Subcutaneous abdominal adipose tissue (tissue), 5 donors: Measurements from ENCODE around the gene SNRNP48.

Experiments used
- H3K27ac ChIP-seq: one replicate; pipeline ENCODE4 v1.7.0; 2013; ENCODE audit warnings: low read depth, mild to moderate bottlenecking, inconsistent platforms, low read length, moderate library complexity
- H3K27me3 ChIP-seq, 5 donors: one replicate each; pipeline ENCODE4 v1.7.0; 2013; ENCODE audit warnings: low read length in 5 of 5, inconsistent platforms in 1 of 5; ENCODE audit not compliant: control insufficient read depth in 5 of 5, insufficient read depth in 4 of 5
- H3K36me3 ChIP-seq, 5 donors: one replicate each; pipeline ENCODE4 v1.7.0; 2013; ENCODE audit warnings: low read length in 5 of 5; ENCODE audit not compliant: control insufficient read depth in 5 of 5, insufficient read depth in 5 of 5
- H3K4me1 ChIP-seq, 5 donors: one replicate each; pipeline ENCODE4 v1.7.0; 2013; ENCODE audit warnings: low read length in 5 of 5, mild to moderate bottlenecking in 3 of 5, moderate library complexity in 1 of 5; ENCODE audit not compliant: control insufficient read depth in 5 of 5, insufficient read depth in 5 of 5
- H3K4me3 ChIP-seq, 5 donors: one replicate each; pipeline ENCODE4 v1.7.0; 2013; ENCODE audit warnings: low read length in 5 of 5, low read depth in 1 of 5
- H3K9ac ChIP-seq, 5 donors: one replicate each; pipeline ENCODE4 v1.7.0; 2013; ENCODE audit warnings: low read length in 5 of 5, mild to moderate bottlenecking in 4 of 5, moderate library complexity in 3 of 5
- H3K9me3 ChIP-seq, 5 donors: one replicate each; pipeline ENCODE4 v1.7.0; 2013; ENCODE audit warnings: low read length in 5 of 5; ENCODE audit not compliant: control insufficient read depth in 5 of 5
- donor health status: healthy.
- donor health status: healthy.
- donor health status: healthy.
- donor health status: healthy.
- donor health status: healthy.

The SNRNP48 gene

GRCh38 chr6:7621761-7622160 is 31.8 kb downstream of the SNRNP48 start:
- Histone ChIP-seq H3K27me3 (peaks cover 0 to 4% (median 0%) of the 10 kb centered on the region in 5 donors), H3K27ac (no peak overlapping the region), H3K9me3 (no peaks in the 10 kb centered on the region), H3K4me1 (peaks cover 0 to 12% (median 8%) of the 10 kb centered on the region in 5 donors), H3K4me3 (no peak overlapping the region), H3K9ac (no peak overlapping the region), H3K36me3 (no peaks in the 10 kb centered on the region)

DNA sequence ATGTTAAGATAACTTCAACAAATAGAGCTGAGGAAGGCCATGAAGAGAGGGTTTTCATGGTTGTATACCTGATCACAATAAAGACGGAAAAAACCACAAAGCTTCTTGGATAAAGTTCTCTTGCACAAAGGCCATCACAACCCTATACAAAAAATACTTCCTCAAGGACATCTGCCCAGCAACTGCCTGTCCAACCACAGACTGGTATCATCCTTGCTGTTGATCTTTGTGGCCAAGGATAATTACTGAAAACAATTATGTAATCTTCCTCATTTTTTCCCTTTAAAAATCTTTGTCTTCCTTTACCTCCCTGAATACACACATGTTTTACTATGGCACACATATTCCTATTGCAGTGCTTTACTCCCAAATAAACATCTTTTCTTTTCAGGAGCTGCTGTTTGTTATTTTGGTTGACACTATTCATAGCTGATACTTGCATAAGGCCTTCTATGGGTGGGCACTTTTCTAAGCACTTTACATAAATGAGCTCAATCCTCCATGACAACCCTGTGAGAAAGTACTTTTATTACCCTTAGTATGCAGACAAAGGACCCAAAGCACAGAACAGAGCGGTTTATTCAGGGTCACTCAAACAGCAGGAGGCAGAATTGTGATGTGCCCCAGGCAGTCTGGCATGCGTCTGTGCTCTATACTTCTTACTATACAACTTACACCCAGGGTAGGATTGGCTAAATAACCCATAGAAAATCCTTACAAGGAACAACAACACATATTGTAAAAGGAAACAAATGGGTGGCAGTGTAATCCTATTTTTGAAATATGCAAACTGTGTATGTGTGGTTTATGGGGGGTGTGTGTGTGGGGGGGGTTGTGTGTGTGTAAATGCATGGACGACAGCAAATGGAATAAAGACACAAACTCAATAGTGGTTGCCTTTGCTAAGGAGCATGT is 35.1 kb downstream of the SNRNP48 start:
- no peaks in the 10 kb centered on the region for H3K36me3 ChIP-seq
- no peak overlapping the region for H3K9ac ChIP-seq
- H3K27ac ChIP-seq = no peak overlapping the region
- peaks cover 0 to 7% (median 0%) of the 10 kb centered on the region in 5 donors for H3K27me3 ChIP-seq
- H3K9me3 ChIP-seq = no peaks in the 10 kb centered on the region
- no peak overlapping the region for H3K4me3 ChIP-seq
- H3K4me1 ChIP-seq = no peaks in the 10 kb centered on the region

DNA sequence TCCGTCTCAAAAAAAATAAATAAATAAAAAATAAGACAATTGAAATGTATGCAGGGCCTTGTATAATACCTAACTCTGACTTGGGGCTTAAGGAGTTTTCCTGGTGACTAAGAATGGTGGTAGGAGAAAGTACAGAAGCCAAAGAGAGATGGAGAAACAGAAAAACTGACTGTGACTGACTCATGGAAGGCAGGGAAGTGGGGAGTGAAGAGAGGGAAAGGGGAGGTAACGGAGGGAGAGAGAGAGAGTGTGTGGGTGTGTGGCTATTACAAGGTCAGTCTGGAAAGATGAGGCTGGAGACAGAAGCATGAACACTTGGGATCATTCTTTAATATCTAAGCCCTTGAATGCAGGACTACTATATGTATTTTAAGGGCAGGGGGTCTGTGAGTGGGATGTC is 38.5 kb downstream of the SNRNP48 start:
- H3K9me3 ChIP-seq = no peaks in the 10 kb centered on the region
- H3K4me3 ChIP-seq = no peak overlapping the region
- H3K36me3 ChIP-seq = no peaks in the 10 kb centered on the region

DNA sequence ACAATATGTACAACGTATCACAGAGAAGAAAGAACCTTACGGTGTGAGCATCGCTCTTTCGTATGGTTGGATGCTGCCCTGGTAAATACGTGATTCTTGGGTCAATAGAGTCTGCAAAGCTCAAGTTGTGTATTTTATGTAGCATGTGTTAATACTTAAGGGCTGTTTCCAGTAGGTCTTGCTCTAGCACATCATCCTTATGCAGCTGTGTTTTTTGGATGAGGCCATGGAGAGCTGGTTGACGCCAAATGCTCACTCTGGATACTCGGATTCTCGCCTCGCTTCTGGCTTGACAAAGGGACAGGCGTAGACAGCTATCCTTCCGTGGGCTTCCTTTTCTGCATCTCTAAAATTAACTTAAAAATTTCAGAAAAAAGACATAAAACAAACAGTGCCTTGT is 38.9 kb downstream of the SNRNP48 start:
- no peak overlapping the region for H3K27ac ChIP-seq
- H3K9me3 ChIP-seq = no peaks in the 10 kb centered on the region

More for the DNA sequence above, 38.5 kb downstream of the SNRNP48 start:
- Histone ChIP-seq H3K9ac (no peak overlapping the region), H3K4me1 (no peaks in the 10 kb centered on the region), H3K27ac (no peak overlapping the region), H3K27me3 (peaks cover 0 to 7% (median 0%) of the 10 kb centered on the region in 5 donors)

DNA sequence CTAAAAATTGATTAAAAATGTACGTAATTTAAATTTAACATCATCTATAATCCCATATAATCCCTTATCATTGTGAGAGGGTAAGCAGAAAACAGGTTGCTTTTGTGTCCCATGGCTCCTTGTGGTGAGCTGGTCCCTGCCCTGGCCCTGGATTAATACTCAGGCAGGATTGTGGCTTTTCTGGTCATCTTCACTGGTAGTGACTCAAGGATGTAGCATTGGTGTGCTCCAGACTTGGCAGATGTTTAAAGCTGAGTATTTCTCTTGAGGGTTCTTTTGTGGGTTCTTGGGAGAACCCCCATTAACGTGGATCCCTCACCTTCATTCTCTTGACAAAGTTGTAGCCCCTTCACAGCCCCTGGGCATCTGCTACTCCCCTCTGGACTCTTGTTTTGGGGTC is 39.3 kb downstream of the SNRNP48 start:
- Histone ChIP-seq H3K36me3 (no peaks in the 10 kb centered on the region), H3K9me3 (no peaks in the 10 kb centered on the region)

More for the DNA sequence above, 38.9 kb downstream of the SNRNP48 start:
- Histone ChIP-seq H3K4me1 (no peaks in the 10 kb centered on the region), H3K36me3 (no peaks in the 10 kb centered on the region), H3K9ac (no peak overlapping the region), H3K27me3 (peaks cover 0 to 7% (median 0%) of the 10 kb centered on the region in 5 donors), H3K4me3 (no peak overlapping the region)

DNA sequence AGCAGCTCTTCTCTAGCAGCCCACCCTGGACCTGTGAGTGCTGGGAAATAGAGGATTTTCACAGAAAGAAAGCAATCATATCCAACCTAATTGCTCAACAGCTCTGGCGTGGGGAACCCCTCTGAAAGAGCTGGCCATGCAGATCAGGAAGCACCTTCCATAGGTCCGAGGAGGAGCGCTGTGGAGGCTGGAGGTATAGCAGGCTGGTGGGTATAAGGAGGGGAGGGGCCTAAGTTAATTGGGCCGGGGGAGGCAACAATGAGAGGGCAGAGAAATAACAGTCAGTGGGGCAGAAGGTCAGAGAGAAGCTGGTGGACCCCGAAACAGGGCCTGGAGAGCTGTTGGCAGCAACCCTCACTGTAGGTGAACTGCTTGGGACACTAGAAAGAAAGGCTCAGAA is 40.8 kb downstream of the SNRNP48 start:
- no peaks in the 10 kb centered on the region for H3K36me3 ChIP-seq
- no peak overlapping the region for H3K27ac ChIP-seq
- no peaks in the 10 kb centered on the region for H3K4me1 ChIP-seq
- H3K9me3 ChIP-seq = no peaks in the 10 kb centered on the region
- no peak overlapping the region for H3K4me3 ChIP-seq
- no peak overlapping the region for H3K9ac ChIP-seq
- peaks cover 0 to 7% (median 0%) of the 10 kb centered on the region in 5 donors for H3K27me3 ChIP-seq

More for the DNA sequence above, 39.3 kb downstream of the SNRNP48 start:
- H3K27ac ChIP-seq = no peak overlapping the region
- no peaks in the 10 kb centered on the region for H3K4me1 ChIP-seq
- no peak overlapping the region for H3K4me3 ChIP-seq
- H3K27me3 ChIP-seq = peaks cover 0 to 7% (median 0%) of the 10 kb centered on the region in 5 donors
- no peak overlapping the region for H3K9ac ChIP-seq

- no peak overlapping the region for H3K9ac ChIP-seq
- H3K27ac ChIP-seq = no peak overlapping the region
- H3K4me3 ChIP-seq = no peak overlapping the region
- H3K9me3 ChIP-seq = no peaks in the 10 kb centered on the region
- no peaks in the 10 kb centered on the region for H3K4me1 ChIP-seq
- peaks cover 0 to 7% (median 0%) of the 10 kb centered on the region in 5 donors for H3K27me3 ChIP-seq
- H3K36me3 ChIP-seq = no peaks in the 10 kb centered on the region
Measured at GRCh38 chr6:7631466-7631865, 41.5 kb downstream of the SNRNP48 start.

DNA sequence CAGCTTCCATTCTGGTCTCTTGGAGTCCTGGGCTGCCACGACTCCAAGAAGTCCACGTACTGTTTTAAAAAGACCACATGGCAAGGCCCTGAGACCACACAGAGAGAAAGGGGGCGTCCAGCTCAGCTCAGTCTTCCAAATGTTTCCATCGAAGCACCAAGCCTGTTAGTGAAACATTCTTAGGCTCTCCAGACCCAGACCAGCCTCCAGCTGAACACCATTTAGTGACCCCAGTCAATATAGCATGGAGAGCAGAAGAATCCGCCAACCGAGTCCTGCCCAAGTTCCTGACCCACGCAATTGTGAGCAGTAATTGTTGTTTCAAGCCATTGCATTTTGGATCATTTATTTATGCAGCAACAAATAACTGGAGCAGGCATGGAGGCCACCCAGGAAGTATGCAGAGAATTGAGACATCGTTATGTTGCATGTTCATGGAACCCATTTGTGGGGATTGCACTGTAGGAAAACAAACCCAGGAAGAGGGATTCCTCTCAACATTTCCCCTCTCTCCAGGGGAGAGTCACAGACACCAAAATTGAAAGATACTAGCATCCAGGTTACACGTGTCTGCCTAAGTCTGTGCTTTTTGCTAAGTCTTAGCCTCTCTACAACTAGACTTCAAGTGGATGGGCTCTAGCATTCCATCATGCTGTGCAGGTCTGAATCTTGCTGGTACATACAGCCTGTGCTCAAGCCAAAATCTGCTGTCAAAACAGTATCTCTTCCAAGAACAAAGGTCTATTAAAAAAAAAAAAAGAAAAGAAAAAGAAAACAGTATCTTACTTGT is 42.7 kb downstream of the SNRNP48 start:
- Histone ChIP-seq H3K4me1 (no peaks in the 10 kb centered on the region), H3K27ac (no peak overlapping the region), H3K36me3 (no peaks in the 10 kb centered on the region), H3K27me3 (peaks cover 0 to 6% (median 0%) of the 10 kb centered on the region in 5 donors), H3K9me3 (no peaks in the 10 kb centered on the region), H3K4me3 (no peak overlapping the region), H3K9ac (no peak overlapping the region)

- no peaks in the 10 kb centered on the region for H3K36me3 ChIP-seq
- no peak overlapping the region for H3K27ac ChIP-seq
- no peak overlapping the region for H3K9ac ChIP-seq
- H3K4me1 ChIP-seq = no peaks in the 10 kb centered on the region
- H3K27me3 ChIP-seq = peaks cover 0 to 6% (median 0%) of the 10 kb centered on the region in 5 donors
- H3K4me3 ChIP-seq = no peak overlapping the region
- no peaks in the 10 kb centered on the region for H3K9me3 ChIP-seq
Measured at GRCh38 chr6:7633361-7633760, 43.4 kb downstream of the SNRNP48 start.

DNA sequence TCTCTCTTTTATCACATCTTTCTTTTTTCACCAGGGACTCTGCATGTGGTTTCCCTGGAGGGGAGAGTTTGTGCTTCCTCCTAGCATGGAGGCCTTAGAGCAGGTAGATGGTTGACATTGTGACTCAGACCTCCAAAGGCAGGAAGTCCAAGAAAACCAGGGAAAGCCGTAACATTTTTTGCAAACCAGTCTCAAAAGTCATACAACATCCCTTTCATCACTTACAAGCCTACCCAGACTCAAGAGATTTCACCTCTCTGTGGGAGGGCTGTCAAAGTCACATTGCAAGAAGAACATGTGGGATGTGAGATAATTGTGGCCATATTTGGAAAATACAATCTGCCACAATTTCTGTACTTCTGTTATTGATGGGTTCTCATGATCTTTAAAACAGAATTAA is 46.2 kb downstream of the SNRNP48 start:
- Histone ChIP-seq H3K36me3 (no peaks in the 10 kb centered on the region), H3K27me3 (peaks cover 0 to 3% (median 0%) of the 10 kb centered on the region in 5 donors), H3K27ac (no peak overlapping the region), H3K4me3 (no peak overlapping the region), H3K9ac (no peak overlapping the region), H3K9me3 (no peaks in the 10 kb centered on the region), H3K4me1 (no peaks in the 10 kb centered on the region)
